Calu3 (cell line): ENCODE results near the gene STK17B. TPM values are rescaled to one million over a fixed set of nuclear protein-coding genes. Genes with fewer than 3 reads are reported as not detected.

Source experiments
- BruUV-seq: library from RNA; stranded (reverse); fragments of 400-500 nt; replicated peaks from 2 replicates; lab custom pipeline; 2021; lab: Mats Ljungman, UMichigan
- CTCF ChIA-PET: fragments of 300-600 bp; sonication (Branson Sonifier 250); formaldehyde crosslinking; loops from one replicate; lab custom pipeline; 2022; ENCODE audit warnings: antibody characterized with exemption; lab: Charles Lee
- DNase-seq: peaks from one replicate; pipeline ENCODE4 v3.0.0; 2022
- H3K27ac Mint-ChIP-seq: one replicate; pipeline ENCODE4 v1.8.0; 2022; ENCODE audit warnings: mixed read lengths; ENCODE audit not compliant: unreplicated experiment
- H3K27me3 Mint-ChIP-seq: one replicate; pipeline ENCODE4 v1.8.0; 2022; ENCODE audit warnings: mixed read lengths; ENCODE audit not compliant: unreplicated experiment
- H3K36me3 Mint-ChIP-seq: one replicate; pipeline ENCODE4 v1.8.0; 2022; ENCODE audit warnings: mild to moderate bottlenecking, moderate library complexity, mixed read lengths; ENCODE audit not compliant: insufficient read depth, unreplicated experiment
- H3K4me1 Mint-ChIP-seq: one replicate; pipeline ENCODE4 v1.8.0; 2022; ENCODE audit warnings: mild to moderate bottlenecking, low read depth, mixed read lengths; ENCODE audit not compliant: unreplicated experiment
- H3K4me3 Mint-ChIP-seq: one replicate; pipeline ENCODE4 v1.8.0; 2022; ENCODE audit warnings: mild to moderate bottlenecking, low read depth, moderate library complexity, mixed read lengths; ENCODE audit not compliant: unreplicated experiment
- H3K9me3 Mint-ChIP-seq: one replicate; pipeline ENCODE4 v1.8.0; 2022; ENCODE audit warnings: low read depth, mixed read lengths; ENCODE audit not compliant: unreplicated experiment
- intact Hi-C: fragments of 100-400 bp; cut with micrococcal nuclease; formaldehyde crosslinking; loops from one replicate; pipeline ENCODE4 v1.10.0; 2022; ENCODE audit not compliant: unreplicated experiment
- total RNA-seq: library from RNA; stranded (reverse); gene quantifications from 2 replicates; pipeline ENCODE4 v1.2.3, GENCODE V29; 2022
- TF ChIP-seq, protein P1 (sequence below): fragments of 200-600 bp; IDR thresholded peaks from one replicate; pipeline ENCODE4 v1.8.0; 2022; ENCODE audit warnings: antibody characterized with exemption; ENCODE audit not compliant: unreplicated experiment

Gene STK17B
- total RNA-seq, 1 experiment from 2014 or later: 38.5 TPM

DNA sequence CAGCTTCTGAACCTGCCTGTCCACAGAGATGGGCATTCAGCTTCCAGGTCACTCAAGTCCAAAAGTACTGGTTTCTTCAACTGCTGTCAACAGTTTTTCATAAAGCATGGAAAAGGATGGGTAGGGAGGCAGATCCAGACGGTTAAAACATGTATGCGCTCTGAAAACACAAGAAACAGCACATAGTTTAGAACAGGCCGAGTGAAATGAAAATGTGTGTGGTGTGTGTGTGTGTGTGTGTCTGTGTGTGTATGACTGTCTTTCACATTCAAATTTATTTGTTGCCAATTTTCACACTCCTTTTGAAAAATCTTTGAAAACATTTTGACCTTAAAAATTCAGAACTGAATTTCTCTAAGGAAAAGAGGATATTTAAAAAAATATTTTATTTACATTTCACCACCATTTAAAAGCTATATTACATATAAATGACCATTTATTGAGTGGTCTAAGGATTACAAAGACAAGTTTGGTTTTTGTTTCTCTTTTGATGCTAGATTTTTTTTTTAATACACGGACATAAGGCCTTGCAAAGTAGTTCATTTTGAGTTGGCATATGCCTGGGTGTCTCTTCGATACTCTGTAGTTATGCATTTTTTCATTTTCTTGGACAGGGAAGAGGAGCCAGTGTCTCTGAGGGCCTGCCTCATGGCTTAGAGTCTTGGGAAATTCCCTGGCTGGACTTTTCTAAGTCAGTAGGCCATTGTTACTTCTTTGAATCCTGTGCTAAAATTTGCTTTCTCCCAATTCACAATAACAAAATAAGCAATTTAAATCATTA is 30.0 kb upstream of the STK17B start:
- intact Hi-C loops: no loop called here
- H3K27me3 Mint-ChIP-seq: no peaks in the 10 kb centered on the region
- H3K9me3 Mint-ChIP-seq: no peaks in the 10 kb centered on the region
- H3K4me3 Mint-ChIP-seq: no peak overlapping the region
- no TSS peak for BruUV-seq
- no peak for DNase-seq
- H3K27ac Mint-ChIP-seq: no peak overlapping the region
- CTCF ChIA-PET: no interaction called here
- no peaks in the 10 kb centered on the region for H3K4me1 Mint-ChIP-seq
- no peaks in the 10 kb centered on the region for H3K36me3 Mint-ChIP-seq
- TF ChIP-seq, protein P1, sequence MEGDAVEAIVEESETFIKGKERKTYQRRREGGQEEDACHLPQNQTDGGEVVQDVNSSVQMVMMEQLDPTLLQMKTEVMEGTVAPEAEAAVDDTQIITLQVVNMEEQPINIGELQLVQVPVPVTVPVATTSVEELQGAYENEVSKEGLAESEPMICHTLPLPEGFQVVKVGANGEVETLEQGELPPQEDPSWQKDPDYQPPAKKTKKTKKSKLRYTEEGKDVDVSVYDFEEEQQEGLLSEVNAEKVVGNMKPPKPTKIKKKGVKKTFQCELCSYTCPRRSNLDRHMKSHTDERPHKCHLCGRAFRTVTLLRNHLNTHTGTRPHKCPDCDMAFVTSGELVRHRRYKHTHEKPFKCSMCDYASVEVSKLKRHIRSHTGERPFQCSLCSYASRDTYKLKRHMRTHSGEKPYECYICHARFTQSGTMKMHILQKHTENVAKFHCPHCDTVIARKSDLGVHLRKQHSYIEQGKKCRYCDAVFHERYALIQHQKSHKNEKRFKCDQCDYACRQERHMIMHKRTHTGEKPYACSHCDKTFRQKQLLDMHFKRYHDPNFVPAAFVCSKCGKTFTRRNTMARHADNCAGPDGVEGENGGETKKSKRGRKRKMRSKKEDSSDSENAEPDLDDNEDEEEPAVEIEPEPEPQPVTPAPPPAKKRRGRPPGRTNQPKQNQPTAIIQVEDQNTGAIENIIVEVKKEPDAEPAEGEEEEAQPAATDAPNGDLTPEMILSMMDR: no peak

DNA sequence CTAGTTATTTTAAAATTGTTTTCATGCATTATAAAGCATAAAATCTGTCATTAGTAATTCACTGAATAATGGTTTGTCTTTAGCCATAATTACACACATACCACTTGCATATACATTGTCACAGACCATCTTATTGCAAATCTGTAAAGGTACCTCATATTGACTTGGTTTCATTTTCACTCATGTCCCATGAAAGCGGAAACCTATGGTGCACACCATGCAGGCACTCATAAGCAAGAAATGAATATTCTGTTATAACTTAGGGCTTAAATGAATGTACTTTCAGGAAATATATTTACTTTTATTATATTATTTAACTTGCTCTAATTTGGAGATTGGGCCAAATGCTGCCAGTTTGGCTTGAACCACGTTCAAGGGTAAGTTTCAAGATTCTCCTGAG is 29.2 kb upstream of the STK17B start:
- BruUV-seq: no TSS peak
- intact Hi-C loops: no loop called here
- Mint-ChIP-seq H3K9me3 (no peaks in the 10 kb centered on the region), H3K36me3 (no peaks in the 10 kb centered on the region), H3K27me3 (no peaks in the 10 kb centered on the region), H3K4me3 (no peak overlapping the region), H3K27ac (no peak overlapping the region), H3K4me1 (no peaks in the 10 kb centered on the region)
- TF ChIP-seq, protein P1: no peak
- DNase-seq: no peak
- CTCF ChIA-PET: no interaction called here

DNA sequence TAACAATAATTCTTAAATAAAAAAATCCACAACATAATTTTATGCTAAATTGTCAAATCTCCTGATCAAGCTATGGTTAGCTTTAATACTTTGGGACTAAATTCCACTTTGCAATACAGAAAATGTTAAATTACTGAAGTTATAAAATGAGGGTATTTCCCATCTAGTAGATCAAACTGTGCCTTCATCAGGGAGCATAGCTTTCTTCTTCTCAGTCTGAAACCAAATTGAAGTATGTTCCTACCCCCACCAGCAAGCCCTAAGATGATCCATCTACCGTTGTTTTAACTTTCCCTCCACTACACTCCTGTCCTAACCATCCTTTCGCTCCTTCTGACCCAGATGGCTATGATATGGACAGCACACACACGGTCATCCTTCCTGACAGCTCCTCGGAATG is 24.4 kb upstream of the STK17B start:
- no peak overlapping the region for H3K4me3 Mint-ChIP-seq
- no TSS peak for BruUV-seq
- CTCF ChIA-PET: no interaction called here
- H3K4me1 Mint-ChIP-seq: no peaks in the 10 kb centered on the region
- no peaks in the 10 kb centered on the region for H3K9me3 Mint-ChIP-seq
- intact Hi-C loops: no loop called here
- H3K27me3 Mint-ChIP-seq: no peaks in the 10 kb centered on the region
- DNase-seq: no peak
- no peak overlapping the region for H3K27ac Mint-ChIP-seq
- no peaks in the 10 kb centered on the region for H3K36me3 Mint-ChIP-seq
- TF ChIP-seq, protein P1: no peak

DNA sequence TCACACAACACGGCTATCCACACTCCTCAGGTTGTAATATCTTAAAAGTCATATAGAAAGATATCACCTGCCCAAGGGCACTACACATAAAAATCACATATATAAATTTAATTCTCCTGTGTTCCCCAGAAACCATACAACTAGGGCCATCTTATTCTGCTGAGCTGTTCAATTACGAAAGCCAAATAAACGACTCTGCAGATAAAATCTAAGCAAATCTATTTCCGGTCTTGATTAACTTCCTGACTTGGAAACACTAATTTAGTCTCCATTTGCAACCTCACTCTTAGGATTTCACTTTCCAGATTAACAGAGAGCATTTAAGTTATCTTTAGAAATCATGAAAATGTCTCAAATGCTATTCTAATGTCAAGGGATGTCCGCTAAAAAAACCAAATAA is 23.9 kb upstream of the STK17B start:
- no peaks in the 10 kb centered on the region for H3K4me1 Mint-ChIP-seq
- CTCF ChIA-PET: no interaction called here
- BruUV-seq: no TSS peak
- TF ChIP-seq, protein P1: no peak
- H3K4me3 Mint-ChIP-seq: no peak overlapping the region
- no peaks in the 10 kb centered on the region for H3K27me3 Mint-ChIP-seq
- H3K9me3 Mint-ChIP-seq: no peaks in the 10 kb centered on the region
- no peak for DNase-seq
- intact Hi-C loops: no loop called here
- no peak overlapping the region for H3K27ac Mint-ChIP-seq
- H3K36me3 Mint-ChIP-seq: no peaks in the 10 kb centered on the region
